HS-5 (cell line): ENCODE data around the gene CD207.
"Not testable (repeated sequence)": the region's sequence is repeated elsewhere in the genome, so short reads cannot be mapped to it uniquely, and the experiment has no call there.

Experiments
- DNase-seq: peaks from one replicate; pipeline ENCODE4 v3.0.0-alpha.2; 2012; ENCODE audit warnings: low read depth

Gene CD207

GRCh38 chr2:70828914-70829824 lies 6.4 kb downstream of the CD207 start:
- peak; percentile 65 for DNase-seq

GRCh38 chr2:70828115-70828514 lies 7.5 kb downstream of the CD207 start:
- DNase-seq = no peak

- DNase-seq = no peak
Observed at GRCh38 chr2:70827388-70827787, 8.2 kb downstream of the CD207 start.

- no peak for DNase-seq
Observed at GRCh38 chr2:70826696-70827350, 8.8 kb downstream of the CD207 start.

- DNase-seq = no peak
Observed at GRCh38 chr2:70823249-70823648, 12.4 kb downstream of the CD207 start.

GRCh38 chr2:70822843-70823242 lies 12.8 kb downstream of the CD207 start:
- no peak for DNase-seq

- no peak for DNase-seq
Observed at GRCh38 chr2:70820499-70820898, 15.1 kb downstream of the CD207 start, which contains the start of gene CLEC4F. Gene CLEC4F (minus strand): TSS chr2:70820599. CDS start chr2:70820523, 76 bp downstream.

- no peak for DNase-seq
Observed at GRCh38 chr2:70817284-70817954, 18.2 kb downstream of the CD207 start.

- no peak for DNase-seq
Observed at GRCh38 chr2:70816726-70817125, 18.9 kb downstream of the CD207 start.

- DNase-seq = no peak
Observed at GRCh38 chr2:70808983-70809958, 26.3 kb downstream of the CD207 start.

- DNase-seq = no peak
Observed at GRCh38 chr2:70807828-70808118, 27.8 kb downstream of the CD207 start.

GRCh38 chr2:70807102-70807827 lies 28.4 kb downstream of the CD207 start:
- no peak for DNase-seq

GRCh38 chr2:70806620-70807019 lies 29.0 kb downstream of the CD207 start:
- DNase-seq = no peak

GRCh38 chr2:70806013-70806412 lies 29.6 kb downstream of the CD207 start:
- DNase-seq = no peak

GRCh38 chr2:70801607-70802263 lies 33.9 kb downstream of the CD207 start:
- DNase-seq = no peak

- DNase-seq = no peak
Observed at GRCh38 chr2:70799706-70800105, 35.9 kb downstream of the CD207 start.

- DNase-seq = not testable (repeated sequence)
Observed at GRCh38 chr2:70797996-70798395, 37.6 kb downstream of the CD207 start.

GRCh38 chr2:70797506-70797905 lies 38.1 kb downstream of the CD207 start:
- DNase-seq = no peak

- DNase-seq = no peak
Observed at GRCh38 chr2:70796262-70796661, 39.4 kb downstream of the CD207 start.
